GM12878 (cell line): ENCODE data around the gene DOLPP1. TPM values are rescaled to one million over a fixed set of nuclear protein-coding genes. Genes with fewer than 3 reads are reported as not detected.
"Not testable (repeated sequence)": the region's sequence is repeated elsewhere in the genome, so short reads cannot be mapped to it uniquely, and the experiment has no call there.

Experiments used
- ATAC-seq: fragments of 200-7000 bp; cut with Tn5 transposase; 3 replicates; pipeline ENCODE4 v1.9.1; 2020; ENCODE audit warnings: mild to moderate bottlenecking, moderate library complexity
- BruUV-seq: library from RNA; stranded (reverse); fragments of 400-500 nt; replicated peaks from 2 replicates; lab custom pipeline; 2021; lab: Mats Ljungman, UMichigan
- CTCF ChIA-PET: fragments of 300-600 bp; sonication (Branson Sonifier 250); formaldehyde crosslinking; extraction: SDS; loops from one replicate; lab custom pipeline; 2021; ENCODE audit warnings: inconsistent platforms; lab: Yijun Ruan, JAX
- POLR2A ChIA-PET: fragments of 350-600 bp; formaldehyde crosslinking; extraction: SDS; loops from one replicate; lab custom pipeline; 2021; ENCODE audit warnings: inconsistent platforms; lab: Charles Lee
- RAD21 ChIA-PET: fragments of 300-600 bp; sonication (Branson Sonifier 250); formaldehyde crosslinking; loops from one replicate; lab custom pipeline; 2023; ENCODE audit warnings: antibody characterized with exemption; ENCODE audit not compliant: unreplicated experiment; lab: Charles Lee
- SMC1A ChIA-PET: fragments of 300-600 bp; sonication (Branson Sonifier 250); formaldehyde crosslinking; loops from one replicate; lab custom pipeline; 2023; ENCODE audit not compliant: unreplicated experiment, uncharacterized antibody; lab: Charles Lee
- DNase-seq: peaks from one replicate; pipeline ENCODE4 v3.0.0-alpha.2; 2011; ENCODE audit warnings: low read depth, low spot score
- FAIRE-seq: peaks from 3 replicates; lab custom pipeline; 2011; peaks lifted over from hg19 to GRCh38; lab: Jason Lieb, UNC
- H2AFZ ChIP-seq: 2 replicates; pipeline ENCODE4 v1.6.0; 2011; ENCODE audit warnings: low read depth, low read length, control low read depth; ENCODE audit not compliant: control insufficient read depth
- H3K27ac ChIP-seq: 2 replicates; pipeline ENCODE4 v1.5.1; 2011; ENCODE audit warnings: control low read depth; ENCODE audit not compliant: control insufficient read depth, insufficient read depth
- H3K27me3 ChIP-seq, 2 experiments: replicated peaks in 1 of 2; 2 replicates each; pipeline versions ENCODE4 v1.6.0 to v1.6.1; 2011; ENCODE audit warnings: low read length in 1 of 2; ENCODE audit not compliant: control insufficient read depth in 2 of 2, insufficient read depth in 2 of 2
- H3K36me3 ChIP-seq, 2 experiments: 2 replicates each; pipeline ENCODE4 v1.5.1; 2011; ENCODE audit warnings: low read length in 1 of 2; ENCODE audit not compliant: control insufficient read depth in 2 of 2, insufficient read depth in 2 of 2
- H3K4me1 ChIP-seq: 2 replicates; pipeline ENCODE4 v1.6.1; 2011; ENCODE audit warnings: mild to moderate bottlenecking, low read length, moderate library complexity, mixed read lengths; ENCODE audit not compliant: control insufficient read depth, insufficient read depth
- H3K4me2 ChIP-seq: 2 replicates; pipeline ENCODE4 v1.6.0; 2011; ENCODE audit warnings: control low read depth; ENCODE audit not compliant: control insufficient read depth, insufficient read depth
- H3K4me3 ChIP-seq: fragments of 200-600 bp; sonication (generic); 2 replicates; pipeline ENCODE4 v1.5.1; 2016
- H3K79me2 ChIP-seq: 2 replicates; pipeline ENCODE4 v1.6.0; 2011; ENCODE audit warnings: low read length; ENCODE audit not compliant: control insufficient read depth, insufficient read depth
- H3K9ac ChIP-seq: 2 replicates; pipeline ENCODE4 v1.8.0; 2011; ENCODE audit warnings: low read length, control low read depth, mixed read lengths; ENCODE audit not compliant: control insufficient read depth, insufficient read depth
- H3K9me3 ChIP-seq: replicated peaks from 3 replicates; pipeline ENCODE4 v1.5.1; 2011; ENCODE audit warnings: mild to moderate bottlenecking, low read length; ENCODE audit not compliant: control insufficient read depth, insufficient read depth
- H4K20me1 ChIP-seq: 2 replicates; pipeline ENCODE4 v1.6.0; 2011; ENCODE audit not compliant: control insufficient read depth, insufficient read depth
- ATF3 ChIP-seq: IDR thresholded peaks from 2 replicates; pipeline ENCODE4 v1.6.1; 2011; ENCODE audit warnings: low read depth, mild to moderate bottlenecking, low read length, moderate library complexity, borderline replicate concordance; ENCODE audit errors: extremely low read depth
- CHD2 ChIP-seq: IDR thresholded peaks from 2 replicates; pipeline ENCODE4 v1.6.1; 2011; ENCODE audit warnings: low read depth, low read length, improper control_type of control experiment, borderline replicate concordance
- CREB1 ChIP-seq: IDR thresholded peaks from 2 replicates; pipeline ENCODE4 v1.6.1; 2012; ENCODE audit warnings: low read depth, mild to moderate bottlenecking, inconsistent platforms
- GABPA ChIP-seq: IDR thresholded peaks from 2 replicates; pipeline ENCODE4 v1.6.1; 2014; ENCODE audit warnings: antibody characterized with exemption, low read depth, mild to moderate bottlenecking, inconsistent platforms
- MEF2B ChIP-seq: fragments of 450-650 bp; IDR thresholded peaks from 2 replicates; pipeline ENCODE4 v1.6.1; 2018; ENCODE audit warnings: mild to moderate bottlenecking, moderate library complexity; ENCODE audit not compliant: partially characterized antibody, poor library complexity, severe bottlenecking
- MYC ChIP-seq: IDR thresholded peaks from 2 replicates; pipeline ENCODE4 v1.6.1; 2011; ENCODE audit warnings: mild to moderate bottlenecking, low read length, moderate library complexity, inconsistent platforms; ENCODE audit not compliant: insufficient read depth, insufficient replicate concordance, insufficient read length, severe bottlenecking
- SMC3 ChIP-seq: IDR thresholded peaks from 2 replicates; pipeline ENCODE4 v1.6.1; 2011; ENCODE audit warnings: low read length, improper control_type of control experiment, borderline replicate concordance
- TAF1 ChIP-seq: IDR thresholded peaks from 2 replicates; pipeline ENCODE4 v1.6.1; 2011; ENCODE audit warnings: mild to moderate bottlenecking, low read depth, low read length, borderline replicate concordance
- TCF7 ChIP-seq: IDR thresholded peaks from 2 replicates; pipeline ENCODE4 v1.6.1; 2014; ENCODE audit warnings: antibody characterized with exemption, borderline replicate concordance
- WRNIP1 ChIP-seq: IDR thresholded peaks from 2 replicates; pipeline ENCODE4 v1.6.1; 2011; ENCODE audit warnings: low read depth, low read length, improper control_type of control experiment, borderline replicate concordance
- ZNF274 ChIP-seq: IDR thresholded peaks from one replicate; pipeline ENCODE4 v1.8.0; 2011; ENCODE audit not compliant: insufficient read length, insufficient read depth
- WGBS: methylation state at CpG from one replicate; pipeline ENCODE4 v1.1.6; 2016; ENCODE audit warnings: low lambda C conversion rate; ENCODE audit not compliant: insufficient replicate concordance, insufficient coverage; ENCODE audit errors: missing lambda C conversion rate; 5-methylcytosine and 5-hydroxymethylcytosine counted together
- in situ Hi-C: fragments of 300-500 bp; cut with MboI; formaldehyde crosslinking; loops from 9 replicates; pipeline ENCODE4 v1.14.3; 2018; ENCODE audit warnings: mixed read lengths
- intact Hi-C: fragments of 100-400 bp; cut with micrococcal nuclease; formaldehyde crosslinking; loops from one replicate; pipeline ENCODE4 v1.14.2; 2022; ENCODE audit not compliant: unreplicated experiment
- polyA plus RNA-seq, 11 experiments: library from polyadenylated mRNA; depleted of rRNA in 4 of 11; unstranded in 6 of 11; stranded (reverse) in 5 of 11; fragments of >200 nt; fragmentation: Nextera tagmentation in 4 of 11; fragmentation: Illumina TruSeq in 1 of 11; extraction: Ambion mirVana in 4 of 11; extraction: Trizol in 1 of 11; gene quantifications; 1 replicate in 1 of 11; 2 replicates in 10 of 11; pipeline versions ENCODE4 v1.2.1 to v1.2.3, GENCODE V29; 2011 to 2016; ENCODE audit warnings: inconsistent platforms in 2 of 11, missing spikeins in 2 of 11, low read depth in 1 of 11
- total RNA-seq, 4 experiments: library from RNA; depleted of rRNA in 3 of 4; stranded (reverse); fragments of >200 nt in 3 of 4; fragmentation: Illumina TruSeq in 1 of 4; extraction: Trizol in 1 of 4; gene quantifications; 2 replicates each; pipeline versions ENCODE4 v1.2.1 to v1.2.3, GENCODE V29; 2013 to 2021
- TF ChIP-seq, protein P1 (sequence below): fragments of 450-650 bp; IDR thresholded peaks from 2 replicates; pipeline ENCODE4 v1.6.1; 2016; ENCODE audit warnings: mild to moderate bottlenecking

The DOLPP1 gene
- total and polyA plus RNA-seq, 10 of the 15 experiments (the other 5 are each of a cell fraction or from before 2014, with no cell fraction given): 0.76 to 19.9 (median 13.4) TPM

DNA sequence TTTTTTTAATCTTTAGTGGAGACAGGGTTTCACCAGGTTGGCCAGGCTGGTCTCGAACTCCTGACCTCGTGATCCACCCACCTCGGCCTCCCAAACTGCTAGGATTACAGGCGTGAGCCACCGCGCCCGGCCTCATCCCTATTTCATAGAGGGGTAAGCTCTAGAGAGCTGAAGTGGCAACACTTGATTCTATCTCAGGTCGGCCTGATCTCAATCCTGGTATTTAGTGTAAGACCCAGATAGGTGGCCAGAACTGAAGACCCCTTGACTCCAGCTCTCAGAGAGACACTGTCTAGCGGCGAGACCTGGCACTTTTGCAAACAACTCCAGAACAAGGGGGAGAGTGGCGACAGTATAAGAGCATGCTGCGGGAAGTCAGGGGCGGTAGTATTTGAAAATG, 45.1 kb upstream of the DOLPP1 start:
- H3K36me3 ChIP-seq, ATAC-seq, H4K20me1 ChIP-seq, H3K9me3 ChIP-seq, DNase-seq, BruUV-seq, FAIRE-seq, in situ Hi-C loops, H3K27me3 ChIP-seq, intact Hi-C loops: not testable (repeated sequence)
- Histone ChIP-seq H3K9ac (peak overlapping the region; percentile 66), H2AFZ (peak overlapping the region; percentile 100), H3K27ac (peak overlapping the region; percentile 61), H3K4me1 (peaks cover 17% of the 10 kb centered on the region), H3K4me2 (peak overlapping the region; percentile 88), H3K79me2 (peaks cover 19% of the 10 kb centered on the region), H3K4me3 (peak overlapping the region; percentile 40; the same call in 1 of the 2 replicates)
- ChIA-PET CTCF (interaction anchor here (0.7 to 1.1 kb wide), 2 partner anchors 43 to 104 kb away, joined by 3 read pairs; no protein-coding TSS in a partner anchor), RAD21 (interaction anchor here (1.0 to 1.5 kb wide), 3 partner anchors 15 to 216 kb away, joined by 3 to 5 read pairs (median 3); partner anchors contain the start of gene DOLPP1), SMC1A (interaction anchor here (0.6 kb wide), 1 partner anchor 438 kb away, joined by 3 read pairs; no protein-coding TSS in a partner anchor), POLR2A (interaction anchor here (0.5 to 1.0 kb wide), 6 partner anchors 8 to 926 kb away, joined by 3 to 8 read pairs (median 6); partner anchors contain the start of genes DOLPP1 and SH3GLB2)
- TF ChIP-seq, protein P1, sequence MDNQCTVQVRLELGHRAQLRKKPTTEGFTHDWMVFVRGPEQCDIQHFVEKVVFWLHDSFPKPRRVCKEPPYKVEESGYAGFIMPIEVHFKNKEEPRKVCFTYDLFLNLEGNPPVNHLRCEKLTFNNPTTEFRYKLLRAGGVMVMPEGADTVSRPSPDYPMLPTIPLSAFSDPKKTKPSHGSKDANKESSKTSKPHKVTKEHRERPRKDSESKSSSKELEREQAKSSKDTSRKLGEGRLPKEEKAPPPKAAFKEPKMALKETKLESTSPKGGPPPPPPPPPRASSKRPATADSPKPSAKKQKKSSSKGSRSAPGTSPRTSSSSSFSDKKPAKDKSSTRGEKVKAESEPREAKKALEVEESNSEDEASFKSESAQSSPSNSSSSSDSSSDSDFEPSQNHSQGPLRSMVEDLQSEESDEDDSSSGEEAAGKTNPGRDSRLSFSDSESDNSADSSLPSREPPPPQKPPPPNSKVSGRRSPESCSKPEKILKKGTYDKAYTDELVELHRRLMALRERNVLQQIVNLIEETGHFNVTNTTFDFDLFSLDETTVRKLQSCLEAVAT: peak; percentile 88
- 43% methylated on average over 13 of the region's 13 CpGs for WGBS

- POLR2A ChIA-PET: interaction anchor here (0.5 to 1.0 kb wide), 6 partner anchors 8 to 926 kb away, joined by 3 to 8 read pairs (median 6); partner anchors contain the start of genes DOLPP1 and SH3GLB2
- no peak for TF ChIP-seq CREB1
- TF ChIP-seq TAF1: peak; percentile 72; the same call in 1 of the 2 replicates
- peak; percentile 78; the same call in 1 of the 2 replicates for TF ChIP-seq CHD2
- TF ChIP-seq ATF3: no peak
- no peak for TF ChIP-seq GABPA
- no peak for TF ChIP-seq ZNF274
- TF ChIP-seq SMC3: no peak
- TF ChIP-seq MEF2B: no peak
- TF ChIP-seq MYC: no peak
- no peak for TF ChIP-seq TCF7
- TF ChIP-seq WRNIP1: no peak
Measured at GRCh38 chr9:129036241-129036922, 44.5 kb upstream of the DOLPP1 start, which contains the start of gene MIGA2. Gene MIGA2 (plus strand): TSS chr9:129036626. CDS start chr9:129040595, 3,969 bp downstream.

More at GRCh38 chr9:129036241-129036922, 44.5 kb upstream of the DOLPP1 start, which contains the start of gene MIGA2:
- RAD21 ChIA-PET: interaction anchor here (1.0 to 1.5 kb wide), 3 partner anchors 16 to 217 kb away, joined by 3 to 5 read pairs (median 3); partner anchors contain the start of gene DOLPP1
- SMC1A ChIA-PET: interaction anchor here (0.6 kb wide), 1 partner anchor 31 kb away, joined by 3 read pairs; no protein-coding TSS in a partner anchor
- peak; percentile 99 for ATAC-seq
- WGBS: 3% methylated on average over 46 of the region's 49 CpGs
- H3K27ac ChIP-seq: peak within 1 kb of the TSS; percentile 62
- FAIRE-seq: peak; percentile 99
- no peaks in the 10 kb centered on the region for H3K27me3 ChIP-seq
- peak; percentile 96 for DNase-seq
- H3K79me2 ChIP-seq: peaks cover 19% of the 10 kb centered on the region
- H3K4me3 ChIP-seq: peak within 1 kb of the TSS; percentile 83
- peak within 1 kb of the TSS; percentile 93 for H3K4me2 ChIP-seq
- peaks cover 17% of the 10 kb centered on the region for H3K4me1 ChIP-seq
- peak within 1 kb of the TSS; percentile 100 for H2AFZ ChIP-seq
- intact Hi-C loops: no loop called here
- peaks cover 0 to 2% of the 10 kb centered on the region in 2 experiments; a peak in 2 of 4 replicates for H3K36me3 ChIP-seq
- peak within 1 kb of the TSS; percentile 69 for H3K9ac ChIP-seq
- CTCF ChIA-PET: interaction anchor here (0.7 to 1.1 kb wide), 2 partner anchors 44 to 104 kb away, joined by 3 read pairs; no protein-coding TSS in a partner anchor
- no peaks in the 10 kb centered on the region for H4K20me1 ChIP-seq
- no TSS peak for BruUV-seq
- no peaks in the 10 kb centered on the region for H3K9me3 ChIP-seq
- in situ Hi-C loops: no loop called here
